ENCODE results near the gene PRDX2. TPM values are rescaled to one million over a fixed set of nuclear protein-coding genes. Genes with fewer than 3 reads are reported as not detected.

The PRDX2 gene
- total RNA-seq, 1 experiment from 2014 or later = 271 TPM

DNA sequence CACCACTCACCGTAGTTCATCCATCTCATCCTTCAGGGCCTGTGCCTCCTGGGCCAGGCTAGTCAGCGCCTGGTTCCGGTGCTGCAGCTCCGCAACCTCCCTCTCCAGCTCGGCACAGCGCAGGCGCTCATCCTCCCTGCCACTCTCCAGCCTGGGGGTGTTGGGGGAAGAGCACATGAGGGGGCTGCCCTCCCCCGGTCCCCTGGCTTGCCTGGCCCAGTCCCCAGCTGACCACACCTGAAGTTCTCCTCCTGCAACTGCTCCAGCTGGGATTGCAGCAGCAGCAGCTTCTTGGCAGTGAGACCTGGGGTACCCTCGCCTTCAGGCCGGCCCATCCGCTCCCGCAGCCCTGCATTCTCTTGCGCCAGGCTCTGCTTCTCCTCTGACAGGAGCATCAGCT lies 30.7 kb downstream of the PRDX2 start:
- TF ChIP-seq, protein P1, sequence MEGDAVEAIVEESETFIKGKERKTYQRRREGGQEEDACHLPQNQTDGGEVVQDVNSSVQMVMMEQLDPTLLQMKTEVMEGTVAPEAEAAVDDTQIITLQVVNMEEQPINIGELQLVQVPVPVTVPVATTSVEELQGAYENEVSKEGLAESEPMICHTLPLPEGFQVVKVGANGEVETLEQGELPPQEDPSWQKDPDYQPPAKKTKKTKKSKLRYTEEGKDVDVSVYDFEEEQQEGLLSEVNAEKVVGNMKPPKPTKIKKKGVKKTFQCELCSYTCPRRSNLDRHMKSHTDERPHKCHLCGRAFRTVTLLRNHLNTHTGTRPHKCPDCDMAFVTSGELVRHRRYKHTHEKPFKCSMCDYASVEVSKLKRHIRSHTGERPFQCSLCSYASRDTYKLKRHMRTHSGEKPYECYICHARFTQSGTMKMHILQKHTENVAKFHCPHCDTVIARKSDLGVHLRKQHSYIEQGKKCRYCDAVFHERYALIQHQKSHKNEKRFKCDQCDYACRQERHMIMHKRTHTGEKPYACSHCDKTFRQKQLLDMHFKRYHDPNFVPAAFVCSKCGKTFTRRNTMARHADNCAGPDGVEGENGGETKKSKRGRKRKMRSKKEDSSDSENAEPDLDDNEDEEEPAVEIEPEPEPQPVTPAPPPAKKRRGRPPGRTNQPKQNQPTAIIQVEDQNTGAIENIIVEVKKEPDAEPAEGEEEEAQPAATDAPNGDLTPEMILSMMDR (conservative IDR thresholded peaks at IDR 0.05) = no peak
- TF ChIP-seq EZH2 (IDR thresholded peaks at IDR 0.05; ENCODE audit: low read depth) = no peak
- POLR2A ChIA-PET (ENCODE audit: unreplicated experiment) = no interaction called here
- no peaks in the 10 kb centered on the region for H3K9me2 ChIP-seq (ENCODE audit: insufficient read depth)
- no peak overlapping the region for H3K4me3 ChIP-seq
- peaks cover 45% of the 10 kb centered on the region for H3F3A ChIP-seq (ENCODE audit: insufficient read depth, low read depth)
- peaks cover 29% of the 10 kb centered on the region for H3K79me2 ChIP-seq (ENCODE audit: low read depth)
- intact Hi-C loops (cut with micrococcal nuclease; ENCODE audit: unreplicated experiment) = no loop called here
- no TSS peak for BruUV-seq (replicated peaks)
- H3K9me3 ChIP-seq (ENCODE audit: insufficient read depth, low read depth) = no peaks in the 10 kb centered on the region
- peaks cover 3% of the 10 kb centered on the region; the same call in 1 of the 2 replicates for H4K20me1 ChIP-seq (ENCODE audit: insufficient read depth)
- DNase-seq = no peak
- CTCF ChIA-PET = no interaction called here
- no peak overlapping the region for H3K4me2 ChIP-seq
- H3K27me3 ChIP-seq (ENCODE audit: insufficient read depth, low read depth) = no peaks in the 10 kb centered on the region
- H2AFZ ChIP-seq = no peak overlapping the region
- H3K36me3 ChIP-seq (ENCODE audit: low read depth) = peaks cover 13% of the 10 kb centered on the region; the same call in 1 of the 2 replicates
- peaks cover 16% of the 10 kb centered on the region for H3K4me1 ChIP-seq (replicated peaks; ENCODE audit: insufficient read depth)
- H3K27ac ChIP-seq = no peak overlapping the region

- CTCF ChIA-PET = interaction anchor here (0.6 kb wide), 1 partner anchor 58 kb away, joined by 6 read pairs; no protein-coding TSS in a partner anchor
- Histone ChIP-seq H3K27ac (no peak overlapping the region), H3K36me3 (ENCODE audit: low read depth) (peaks cover 13% of the 10 kb centered on the region; the same call in 1 of the 2 replicates), H4K20me1 (ENCODE audit: insufficient read depth) (peaks cover 3% of the 10 kb centered on the region; the same call in 1 of the 2 replicates), H3K4me2 (no peak overlapping the region), H3K4me1 (replicated peaks; ENCODE audit: insufficient read depth) (peaks cover 16% of the 10 kb centered on the region), H3K79me2 (ENCODE audit: low read depth) (peaks cover 28% of the 10 kb centered on the region), H3F3A (ENCODE audit: insufficient read depth, low read depth) (peaks cover 43% of the 10 kb centered on the region), H3K9me3 (ENCODE audit: insufficient read depth, low read depth) (no peaks in the 10 kb centered on the region), H2AFZ (no peak overlapping the region), H3K4me3 (no peak overlapping the region), H3K27me3 (ENCODE audit: insufficient read depth, low read depth) (no peaks in the 10 kb centered on the region), H3K9me2 (ENCODE audit: insufficient read depth) (no peaks in the 10 kb centered on the region)
- intact Hi-C loops (cut with micrococcal nuclease; ENCODE audit: unreplicated experiment) = no loop called here
- no peak for DNase-seq
- POLR2A ChIA-PET (ENCODE audit: unreplicated experiment) = no interaction called here
- no TSS peak for BruUV-seq (replicated peaks)
- TF ChIP-seq, protein P1 (conservative IDR thresholded peaks at IDR 0.05) = no peak
- no peak for TF ChIP-seq EZH2 (IDR thresholded peaks at IDR 0.05; ENCODE audit: low read depth)
These were observed 31.9 kb downstream of the PRDX2 start for GRCh38 chr19:12769689-12770088.

DNA sequence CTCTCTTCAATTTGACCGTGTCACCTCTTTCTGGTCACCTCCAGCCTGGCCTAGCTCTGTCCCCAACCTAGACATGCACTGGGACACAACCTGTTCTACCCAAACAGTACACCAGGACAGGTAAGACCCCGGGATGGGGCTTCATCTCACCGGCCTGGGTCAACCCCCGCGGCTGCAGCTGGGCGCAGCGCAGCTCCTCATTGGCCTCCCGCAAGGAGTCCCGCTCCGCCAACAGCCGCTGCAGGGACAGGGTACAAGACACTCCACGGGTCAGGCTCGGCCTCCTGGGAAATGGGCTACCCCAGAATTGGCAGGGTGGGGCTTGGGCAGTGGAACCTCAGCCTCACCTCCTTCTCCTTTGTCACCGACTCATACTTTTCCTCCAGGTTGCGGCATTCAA lies 33.9 kb downstream of the PRDX2 start:
- H2AFZ ChIP-seq = no peak overlapping the region
- no peak overlapping the region for H3K4me3 ChIP-seq
- H3F3A ChIP-seq (ENCODE audit: insufficient read depth, low read depth) = peaks cover 37% of the 10 kb centered on the region
- TF ChIP-seq, protein P1 (conservative IDR thresholded peaks at IDR 0.05) = no peak
- no peak for TF ChIP-seq EZH2 (IDR thresholded peaks at IDR 0.05; ENCODE audit: low read depth)
- no peak overlapping the region for H3K27ac ChIP-seq
- H3K4me1 ChIP-seq (replicated peaks; ENCODE audit: insufficient read depth) = no peaks in the 10 kb centered on the region
- CTCF ChIA-PET = no interaction called here
- H3K27me3 ChIP-seq (ENCODE audit: insufficient read depth, low read depth) = no peaks in the 10 kb centered on the region
- no peak overlapping the region for H3K4me2 ChIP-seq
- no peaks in the 10 kb centered on the region for H3K9me3 ChIP-seq (ENCODE audit: insufficient read depth, low read depth)
- H4K20me1 ChIP-seq (ENCODE audit: insufficient read depth) = peaks cover 3% of the 10 kb centered on the region; the same call in 1 of the 2 replicates
- peaks cover 8% of the 10 kb centered on the region; the same call in 1 of the 2 replicates for H3K79me2 ChIP-seq (ENCODE audit: low read depth)
- no peaks in the 10 kb centered on the region for H3K9me2 ChIP-seq (ENCODE audit: insufficient read depth)
- POLR2A ChIA-PET (ENCODE audit: unreplicated experiment) = no interaction called here
- no TSS peak for BruUV-seq (replicated peaks)
- intact Hi-C loops (cut with micrococcal nuclease; ENCODE audit: unreplicated experiment) = loop anchor here (2.0 kb wide), 1 partner anchor 29 kb away; no protein-coding TSS in a partner anchor
- DNase-seq = no peak
- H3K36me3 ChIP-seq (ENCODE audit: low read depth) = peaks cover 16% of the 10 kb centered on the region; the same call in 1 of the 2 replicates
